COR-L47 (cell line): Measurements from ENCODE around the gene TMEM222.
A peak's percentile ranks its signal among the peaks of the same experiment; 100 is the strongest.

Experiments
- DNase-seq: peaks from one replicate; lab custom pipeline; 2025; lab: John Stamatoyannopoulos, UW

Gene TMEM222

GRCh38 chr1:27359822-27360158, 37.8 kb downstream of the TMEM222 start:
- no peak for DNase-seq

GRCh38 chr1:27360159-27361043, 38.4 kb downstream of the TMEM222 start:
- DNase-seq = no peak

- DNase-seq = no peak
Observed at GRCh38 chr1:27361044-27361402, 39.1 kb downstream of the TMEM222 start.

DNA sequence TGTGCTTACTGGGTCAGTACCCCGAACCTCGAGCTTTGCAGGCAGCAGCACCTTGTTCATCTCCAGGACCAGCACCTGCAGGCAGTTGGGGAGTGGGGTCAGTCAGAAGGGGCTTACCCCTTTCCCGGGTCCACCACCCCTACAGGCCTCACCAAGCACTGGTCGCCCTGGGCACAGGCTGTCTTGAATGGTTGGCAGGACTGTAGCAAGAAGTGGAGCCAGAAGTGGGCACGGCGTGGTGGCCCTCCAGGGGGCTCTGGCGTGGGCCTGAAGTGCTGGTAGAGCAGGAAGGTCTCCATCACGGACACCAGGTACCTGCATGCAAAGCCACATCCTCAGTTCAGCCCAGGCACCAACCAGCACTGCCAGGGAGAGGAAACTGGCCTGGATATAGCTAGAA, 39.6 kb downstream of the TMEM222 start:
- no peak for DNase-seq

DNA sequence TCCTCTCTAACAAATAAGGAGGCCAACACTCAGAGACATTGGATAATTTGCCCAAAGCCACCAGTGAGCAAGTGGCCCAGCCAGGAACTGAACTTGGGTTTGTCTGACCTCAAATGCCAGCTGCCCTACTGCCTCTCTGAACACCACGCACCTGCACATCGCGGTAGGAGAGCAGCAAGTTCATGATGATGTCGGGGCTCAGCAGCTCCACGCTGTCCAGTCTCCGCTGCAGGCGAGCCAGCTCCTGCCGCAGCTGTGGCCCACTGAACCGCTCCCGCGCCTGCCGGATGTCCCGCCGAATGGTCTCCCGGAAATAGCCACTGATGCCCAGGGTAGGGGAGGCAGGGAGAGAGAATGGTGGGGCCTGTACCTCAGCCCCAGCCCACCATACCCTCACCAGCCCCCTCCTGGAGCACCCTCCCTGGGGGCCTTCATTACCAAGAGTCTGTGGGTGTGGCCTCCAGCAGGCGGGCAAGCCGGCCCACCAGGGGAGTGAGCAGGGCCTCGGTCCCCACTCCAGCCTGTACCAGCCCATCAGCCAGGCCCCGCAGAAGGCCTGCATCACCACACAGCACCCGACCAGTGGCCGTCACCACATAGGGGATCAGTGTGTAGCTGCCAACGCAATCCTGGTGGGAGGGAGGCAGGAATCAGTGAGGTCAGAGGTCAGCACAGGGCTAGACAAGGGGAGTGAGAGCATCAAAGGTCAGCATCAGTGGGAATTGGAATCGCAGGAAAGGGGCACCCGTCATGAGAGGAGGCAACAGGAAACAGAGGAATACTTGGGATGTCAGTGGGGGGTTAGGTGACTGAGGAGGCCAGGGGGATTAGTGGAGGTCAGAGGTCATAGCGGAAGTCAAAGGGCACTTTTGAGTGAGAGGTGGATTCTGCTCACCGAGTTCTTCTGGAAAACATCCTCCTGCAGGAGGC, 42.1 kb downstream of the TMEM222 start:
- DNase-seq = no peak

DNA sequence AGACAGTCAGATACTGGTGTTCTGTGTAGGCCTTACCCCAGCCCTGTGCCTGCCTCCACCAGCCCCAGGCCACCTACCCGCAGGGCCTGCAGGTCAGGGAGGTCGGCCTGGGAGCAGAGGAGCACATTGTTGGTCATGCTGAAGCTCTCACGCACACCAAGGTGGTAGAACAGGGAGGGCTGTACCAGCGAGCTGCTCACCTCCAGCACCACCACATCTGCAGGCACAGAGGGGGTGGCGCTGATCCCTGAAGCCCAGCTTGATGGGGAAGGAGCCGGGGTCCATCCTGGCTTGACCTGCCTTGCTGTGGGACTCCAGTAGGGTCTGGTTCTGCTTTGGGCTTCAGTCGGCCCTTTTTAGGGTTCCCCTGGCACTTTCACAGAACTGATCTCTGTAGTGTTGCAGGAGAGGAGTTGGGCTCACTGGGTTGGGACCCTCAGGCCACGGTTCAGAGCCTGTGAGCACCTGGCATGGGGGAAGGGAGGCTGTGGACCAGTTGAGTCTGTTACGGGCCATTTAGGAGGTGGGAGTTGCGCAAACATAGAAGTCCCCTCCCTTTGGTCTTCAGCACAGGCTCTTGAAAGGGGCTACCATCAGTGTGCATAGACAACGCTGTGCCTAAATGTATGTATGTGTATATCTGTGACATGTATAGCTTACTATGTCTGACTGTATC, 42.9 kb downstream of the TMEM222 start:
- no peak for DNase-seq

DNA sequence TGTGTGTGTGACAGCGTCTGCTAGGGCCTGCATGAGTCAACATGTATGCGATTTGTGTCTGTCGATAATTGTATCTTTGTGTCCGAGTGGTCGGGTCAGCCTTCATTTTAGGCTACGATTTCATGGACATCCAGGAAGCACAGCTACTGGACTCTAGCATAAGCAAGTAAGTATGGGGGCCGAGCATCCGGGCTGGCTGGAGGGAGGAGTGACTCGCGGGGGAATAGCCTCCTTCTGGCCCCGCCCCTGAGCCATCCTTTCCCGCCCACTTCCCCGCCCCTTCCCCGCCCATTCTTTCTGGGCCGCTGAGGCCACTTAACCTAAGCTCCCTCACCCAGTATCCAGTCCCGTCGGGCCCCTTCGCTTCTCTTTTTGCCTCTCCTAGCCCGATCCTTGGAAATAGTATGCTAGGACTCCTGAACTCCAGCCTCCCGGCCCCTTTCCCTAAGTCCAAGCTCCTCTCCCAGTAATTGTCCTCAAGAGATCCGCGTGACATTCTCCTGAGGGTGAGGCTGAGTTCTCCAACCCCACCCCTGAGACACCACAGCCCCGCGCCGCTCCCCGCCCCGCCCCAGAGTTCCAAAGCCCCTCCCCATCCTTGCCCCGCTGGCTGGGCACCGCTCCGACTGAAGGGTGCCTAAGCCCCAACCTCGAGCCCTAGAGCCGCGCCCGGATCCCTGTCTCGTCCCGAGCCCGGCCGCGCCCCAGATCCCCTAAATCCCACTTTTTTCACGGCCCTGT, 43.6 kb downstream of the TMEM222 start:
- DNase-seq = peak; percentile 68

GRCh38 chr1:27366113-27366410, 44.1 kb downstream of the TMEM222 start:
- DNase-seq = peak; percentile 49

DNA sequence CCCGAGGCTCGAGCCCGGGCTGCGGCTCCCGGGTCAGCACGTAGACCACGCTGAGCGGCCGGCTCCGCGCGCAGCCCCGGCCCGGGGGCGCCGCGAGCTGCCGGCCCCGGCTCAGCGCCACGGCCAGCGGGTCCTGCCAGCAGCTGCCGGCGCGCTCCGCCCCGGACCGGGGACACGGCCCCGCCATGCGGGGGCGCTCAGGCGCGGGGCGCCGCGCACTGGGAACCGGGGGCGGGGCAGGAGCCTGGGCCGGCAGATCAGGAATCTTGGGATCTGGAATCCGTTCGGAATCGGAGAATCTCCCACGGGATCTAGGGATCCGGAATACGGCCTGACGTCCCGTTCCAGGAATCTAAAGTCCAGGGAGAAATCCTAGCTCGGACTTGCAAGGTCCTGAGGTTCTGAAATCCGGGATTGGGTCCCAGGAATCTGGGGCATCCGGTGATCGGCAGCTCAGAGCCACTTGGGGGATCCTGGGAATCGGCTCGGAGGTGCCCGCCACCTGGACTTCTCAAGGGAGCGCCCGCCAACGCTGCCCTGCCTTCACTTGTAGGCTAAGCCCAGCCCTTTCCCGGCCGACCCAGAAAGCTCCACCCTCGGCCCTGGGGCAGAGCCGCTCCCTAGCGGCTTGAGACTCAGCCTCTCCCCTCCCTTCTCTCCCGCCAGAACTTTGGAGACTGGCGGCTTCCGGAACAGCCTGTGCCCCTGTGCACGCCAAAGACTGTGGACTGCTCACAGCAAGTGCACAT, 44.6 kb downstream of the TMEM222 start, which contains the start of gene MAP3K6:
TSS of gene MAP3K6 (minus strand) at position 551 of the 749 bp plus-strand sequence. CDS start at position 187, 364 bp downstream.
- peak; percentile 31 for DNase-seq

GRCh38 chr1:27367160-27367650, 45.2 kb downstream of the TMEM222 start:
- no peak for DNase-seq

DNA sequence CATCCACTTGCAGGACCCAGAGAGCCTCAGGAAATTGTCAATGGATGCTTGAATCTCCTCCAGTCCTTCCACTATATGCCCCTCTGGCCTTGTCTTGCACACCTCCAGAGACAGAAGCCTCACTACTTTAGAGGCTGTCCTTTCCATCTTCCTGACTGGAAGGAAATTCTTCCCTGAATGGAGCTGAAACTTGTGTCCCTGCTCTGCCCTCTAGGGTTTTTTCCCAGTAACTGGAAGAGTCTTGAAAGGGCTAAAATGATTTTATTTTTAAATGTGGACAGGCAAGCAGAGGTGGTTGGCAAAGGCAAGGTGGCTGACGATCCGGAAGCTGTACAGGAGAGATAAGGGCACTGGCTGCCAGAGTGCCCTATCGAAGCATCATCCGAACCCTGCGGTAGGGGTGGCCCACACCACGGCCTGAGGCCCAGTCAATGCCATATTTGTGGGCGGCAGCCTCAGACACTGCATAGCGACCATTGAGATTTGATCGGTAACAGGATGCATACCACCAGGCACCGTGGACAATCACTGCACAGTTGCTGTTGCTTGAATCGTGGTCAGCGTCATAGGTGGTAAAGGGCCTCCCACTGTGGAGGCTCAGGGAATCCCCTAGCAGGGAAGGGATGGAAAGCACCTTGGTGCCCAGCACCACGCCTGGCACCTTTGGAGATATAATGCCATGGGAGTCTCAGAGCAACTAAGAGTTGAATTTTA, 47.1 kb downstream of the TMEM222 start:
- no peak for DNase-seq

DNA sequence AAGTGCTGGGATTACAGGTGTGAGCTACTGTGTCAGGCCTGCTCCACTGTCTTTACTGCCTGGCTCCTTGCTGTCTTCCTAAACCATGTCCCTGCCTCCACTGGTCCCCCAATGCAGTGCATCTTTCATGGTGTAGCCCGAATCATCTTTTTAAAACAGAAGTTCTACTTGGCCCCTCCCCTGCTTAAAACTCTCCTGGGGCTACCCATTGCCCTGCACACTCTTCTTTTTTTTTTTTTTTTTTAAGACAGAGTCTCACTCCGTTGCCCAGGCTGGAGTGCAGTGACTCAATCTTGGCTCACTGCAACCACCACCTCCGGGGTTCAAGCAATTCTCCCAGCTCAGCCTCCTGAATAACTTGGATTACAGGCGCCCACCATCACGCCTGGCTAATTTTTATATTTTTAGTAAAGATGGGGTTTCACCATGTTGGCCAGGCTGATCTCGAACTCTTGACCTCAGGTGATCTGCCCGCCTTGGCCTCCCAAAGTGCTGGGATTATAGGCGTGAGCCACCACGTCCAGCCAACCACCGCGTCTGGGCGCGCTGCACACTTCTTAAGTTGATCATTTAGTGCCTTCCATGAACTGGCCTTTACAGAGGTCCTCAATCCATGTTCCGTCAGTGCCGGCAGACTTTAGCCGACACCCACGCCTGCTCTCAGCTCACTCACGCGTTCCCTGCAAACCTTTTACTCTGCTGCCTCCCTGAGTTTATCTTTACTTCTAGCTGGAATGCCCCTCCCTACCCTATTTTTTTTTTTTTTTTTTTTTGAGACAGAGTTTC, 50.3 kb downstream of the TMEM222 start:
- DNase-seq = no peak

DNA sequence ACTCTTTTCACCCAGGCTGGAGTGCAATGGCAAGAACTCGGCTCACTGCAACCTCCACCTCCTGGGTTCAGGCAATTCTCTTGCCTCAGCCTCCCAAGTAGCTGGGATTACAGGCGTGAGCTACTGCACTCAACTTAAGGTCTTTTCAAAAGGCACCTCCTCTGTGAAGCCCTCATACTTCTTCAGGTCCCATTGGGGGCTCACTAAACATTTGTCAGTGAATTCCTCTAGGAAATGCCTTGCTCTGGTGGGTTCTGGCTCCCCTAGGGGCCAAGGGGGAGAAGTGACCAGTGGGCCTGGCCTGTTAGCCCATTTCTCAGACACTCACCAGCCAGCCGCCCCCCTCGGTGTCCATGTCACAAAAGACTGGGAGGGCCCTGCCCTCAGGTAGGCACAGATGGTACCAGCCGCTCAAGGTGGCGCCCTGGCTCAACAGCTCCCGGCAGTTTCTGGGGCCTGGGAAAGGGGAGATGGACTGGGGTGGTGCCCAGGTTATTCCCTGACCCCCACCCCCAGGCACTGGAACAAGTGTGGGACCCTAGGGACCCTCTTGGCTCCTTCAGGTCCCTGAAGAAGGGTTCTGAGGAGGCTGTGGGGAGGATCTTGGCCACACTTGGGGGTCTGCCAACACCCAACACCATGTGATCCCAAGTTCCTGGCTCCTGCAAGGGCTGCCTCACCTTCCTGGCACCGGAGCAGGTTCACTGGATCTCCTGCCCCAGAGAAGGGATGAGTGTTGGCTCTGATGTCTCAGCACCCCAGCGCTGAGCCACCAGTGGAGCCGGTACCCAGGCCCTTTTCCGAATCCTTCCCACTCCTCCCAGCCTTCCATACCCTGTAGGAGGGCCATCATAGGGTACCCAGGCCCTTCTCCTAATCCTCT, 51.1 kb downstream of the TMEM222 start:
- no peak for DNase-seq

DNA sequence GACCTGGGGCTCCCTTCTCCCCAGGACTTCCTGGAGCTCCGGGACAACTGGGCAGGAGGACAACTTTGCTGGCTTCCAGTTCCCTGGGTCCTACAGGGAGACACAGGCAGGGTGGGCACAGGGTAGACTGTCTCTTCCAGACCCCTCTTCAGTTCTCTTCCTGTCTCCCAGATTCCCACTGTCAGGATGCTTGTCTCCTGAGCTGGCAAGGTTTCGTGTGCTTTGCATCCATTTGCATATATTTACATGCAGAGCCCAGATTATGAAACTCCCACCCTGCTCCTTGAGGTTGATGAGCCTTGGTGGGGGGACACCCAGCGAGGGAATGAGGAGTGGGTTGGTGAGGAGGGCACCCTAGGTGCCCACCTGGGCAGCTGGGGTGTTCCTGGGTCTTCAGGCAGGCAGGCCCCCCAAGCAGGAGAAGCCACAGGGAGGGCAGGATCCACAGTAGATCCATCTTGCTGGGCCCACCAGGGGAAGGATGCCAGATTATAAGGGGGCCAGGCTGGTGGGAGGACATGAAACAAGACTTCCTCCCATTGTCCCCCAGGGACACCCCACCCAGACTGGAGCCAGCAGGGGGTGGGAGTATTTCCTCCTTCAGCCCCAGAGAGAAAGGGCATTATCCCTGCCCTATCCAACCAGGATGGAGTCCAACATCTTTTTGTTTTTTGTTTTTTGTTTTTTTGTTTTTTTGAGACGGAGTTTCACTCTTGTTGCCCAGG, 52.6 kb downstream of the TMEM222 start, which contains the start of gene FCN3:
TSS of gene FCN3 (minus strand) at position 463 of the 725 bp plus-strand sequence. CDS start at position 457, 6 bp downstream.
- no peak for DNase-seq

- no peak for DNase-seq
Observed at GRCh38 chr1:27377760-27378495, 56.0 kb downstream of the TMEM222 start.

GRCh38 chr1:27379564-27380122, 57.7 kb downstream of the TMEM222 start:
- DNase-seq = peak; percentile 27

GRCh38 chr1:27380224-27380623, 58.3 kb downstream of the TMEM222 start:
- DNase-seq = no peak
